GM12801 (cell line): ENCODE measurements around the gene FAM72A.
"Not testable (repeated sequence)": the region's sequence is repeated elsewhere in the genome, so short reads cannot be mapped to it uniquely, and the experiment has no call there.

Experiments used
- CTCF ChIP-seq: IDR thresholded peaks from one replicate; pipeline ENCODE4 v1.5.1; 2011; ENCODE audit warnings: control low read depth; ENCODE audit not compliant: insufficient read length; ENCODE audit errors: extremely low read depth

Gene FAM72A

GRCh38 chr1:206202789-206203363 lies at the start of gene FAM72A:
Gene FAM72A, minus strand, starts transcription at chr1:206202839. Its CDS starts 814 bp downstream, at chr1:206202025.
- TF ChIP-seq CTCF, result not testable (repeated sequence)

- not testable (repeated sequence) for TF ChIP-seq CTCF
These were observed 922 bp upstream of the FAM72A start, which contains the start of gene SRGAP2 for GRCh38 chr1:206203364-206204158. Gene SRGAP2, plus strand, starts transcription at chr1:206203541. Its CDS starts 2,430 bp downstream, at chr1:206205971.

DNA sequence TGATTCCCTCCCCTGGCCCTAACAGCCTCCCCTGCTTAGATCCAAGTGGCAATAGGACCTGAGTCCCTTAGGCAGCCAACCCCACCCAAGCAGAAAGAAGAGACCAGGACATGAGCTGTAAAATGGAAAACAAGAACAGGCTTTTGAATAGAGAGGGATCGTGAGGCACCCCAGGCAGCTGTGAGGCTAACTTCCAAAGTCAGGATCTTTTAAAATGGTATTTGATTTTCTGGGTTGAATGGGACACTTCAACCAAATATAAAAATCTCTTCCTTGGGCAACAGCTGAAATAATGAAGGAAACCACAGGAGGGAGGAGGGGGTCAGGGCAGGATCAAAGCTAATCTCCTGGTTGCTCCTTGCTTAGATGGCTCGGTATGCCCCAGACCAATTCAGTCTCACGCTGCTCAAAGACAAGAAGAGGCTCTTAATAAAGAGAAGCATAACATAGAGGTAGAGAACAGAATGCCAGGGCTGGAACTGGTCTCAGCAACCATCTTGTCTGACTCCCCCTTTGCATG lies 56.8 kb downstream of the FAM72A start:
- TF ChIP-seq CTCF, result no peak

GRCh38 chr1:206144605-206145004 lies 58.0 kb downstream of the FAM72A start:
- no peak for TF ChIP-seq CTCF

- TF ChIP-seq CTCF, result no peak
These were observed 59.0 kb downstream of the FAM72A start for GRCh38 chr1:206143537-206144172.

- no peak for TF ChIP-seq CTCF
These were observed 59.9 kb downstream of the FAM72A start for GRCh38 chr1:206142770-206143169.

DNA sequence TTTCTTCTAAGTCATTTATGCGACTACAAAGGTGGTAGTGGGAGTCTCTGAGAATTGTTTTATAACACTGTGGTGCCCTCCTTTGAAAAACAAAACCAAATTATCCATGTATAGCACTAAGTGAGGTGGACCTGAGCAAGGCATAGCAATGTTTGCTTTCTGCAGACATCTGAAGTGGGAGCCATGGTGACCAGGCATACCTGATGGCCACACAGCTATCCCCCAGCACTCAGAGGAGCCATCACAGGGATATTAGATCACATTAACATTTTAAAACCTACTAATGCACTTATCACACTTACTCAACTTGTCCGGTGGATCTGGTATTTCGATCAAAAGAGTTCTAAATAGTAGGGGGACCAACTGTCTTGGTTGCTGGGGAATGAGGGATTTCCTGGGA lies 60.6 kb downstream of the FAM72A start:
- TF ChIP-seq CTCF, result no peak
